AG09309 (cell line): ENCODE measurements around the gene GABARAPL1.

Source experiments
- DNase-seq: peaks from one replicate; pipeline ENCODE4 v3.0.0-alpha.2; 2010; ENCODE audit warnings: low read depth
- H3K4me3 ChIP-seq: 2 replicates; pipeline ENCODE4 v1.5.1; 2011; ENCODE audit warnings: mild to moderate bottlenecking, low read depth, low read length, moderate library complexity; ENCODE audit not compliant: control insufficient read depth
- CTCF ChIP-seq: IDR thresholded peaks from 2 replicates; pipeline ENCODE4 v1.5.1; 2011; ENCODE audit warnings: mild to moderate bottlenecking, low read depth, low read length, inconsistent platforms; ENCODE audit not compliant: insufficient read depth, control insufficient read depth; ENCODE audit errors: missing control alignments

Gene GABARAPL1

GRCh38 chr12:10212739-10213131 lies at the start of gene GABARAPL1:
Gene GABARAPL1, plus strand, starts transcription at chr12:10212877. Its CDS starts 253 bp downstream, at chr12:10213130.
- no peak for DNase-seq
- peak within 1 kb of the TSS; percentile 96 for H3K4me3 ChIP-seq
- no peak for TF ChIP-seq CTCF

GRCh38 chr12:10163084-10163483 lies 49.6 kb upstream of the GABARAPL1 start:
- no peak for TF ChIP-seq CTCF
- H3K4me3 ChIP-seq: no peak overlapping the region
- no peak for DNase-seq

GRCh38 chr12:10165421-10165820 lies 47.3 kb upstream of the GABARAPL1 start:
- no peak overlapping the region for H3K4me3 ChIP-seq
- no peak for DNase-seq

GRCh38 chr12:10167599-10167998 lies 45.1 kb upstream of the GABARAPL1 start:
- no peak for DNase-seq
- H3K4me3 ChIP-seq: no peak overlapping the region
- TF ChIP-seq CTCF: no peak

More at GRCh38 chr12:10165421-10165820, 47.3 kb upstream of the GABARAPL1 start:
- no peak for TF ChIP-seq CTCF

- TF ChIP-seq CTCF: no peak
- DNase-seq: no peak
- H3K4me3 ChIP-seq: no peak overlapping the region
Observed at GRCh38 chr12:10169104-10169503, 43.6 kb upstream of the GABARAPL1 start.

GRCh38 chr12:10170216-10170615 lies 42.5 kb upstream of the GABARAPL1 start:
- no peak overlapping the region for H3K4me3 ChIP-seq
- TF ChIP-seq CTCF: no peak
- DNase-seq: no peak

GRCh38 chr12:10171973-10172728 lies 40.5 kb upstream of the GABARAPL1 start, which contains the start of gene OLR1:
Gene OLR1, minus strand, starts transcription at chr12:10172132. Its CDS starts 55 bp downstream, at chr12:10172077.
- no peak for TF ChIP-seq CTCF
- no peak within 1 kb of the TSS for H3K4me3 ChIP-seq
- no peak for DNase-seq
